ENCODE data around the gene GRIK3. TPM values are rescaled to one million over a fixed set of nuclear protein-coding genes. Genes with fewer than 3 reads are reported as not detected.
"Not testable (repeated sequence)": the region's sequence is repeated elsewhere in the genome, so short reads cannot be mapped to it uniquely, and the experiment has no call there.

The GRIK3 gene
- total and polyA plus RNA-seq, 8 donors, result under 0.01 to 4.9 (median 0.46) TPM; not detected in 1

GRCh38 chr1:36910886-36911540 is 123.3 kb downstream of the GRIK3 start:
- DNase-seq, result no peak
- Histone ChIP-seq H3K4me1 (no peaks in the 10 kb centered on the region), H3K9me3 (peaks cover 0 to 10% (median 4%) of the 10 kb centered on the region in 4 donors), H3K27me3 (peaks cover 0 to 52% (median 0%) of the 10 kb centered on the region in 3 donors), H3K36me3 (no peaks in the 10 kb centered on the region), H3K4me3 (no peak overlapping the region), H3K27ac (no peak overlapping the region)
- 60 to 69% (median 66%) methylated on average over 9 of the region's 9 CpGs for WGBS, 5 donors
- intact Hi-C loops (cut with DNase I; ENCODE audit: low total_unique reads), result no loop called here
- TF ChIP-seq POLR2AphosphoS5 (IDR thresholded peaks at IDR 0.05), result no peak
- no peak for TF ChIP-seq CTCF (IDR thresholded peaks at IDR 0.05)
- TF ChIP-seq POLR2A (IDR thresholded peaks at IDR 0.05), result no peak
- no peak for TF ChIP-seq EP300 (IDR thresholded peaks at IDR 0.05)

GRCh38 chr1:36909946-36910725 is 124.2 kb downstream of the GRIK3 start:
- Histone ChIP-seq H3K36me3 (no peaks in the 10 kb centered on the region), H3K27me3 (peaks cover 0 to 52% (median 0%) of the 10 kb centered on the region in 3 donors), H3K27ac (no peak overlapping the region), H3K4me1 (no peaks in the 10 kb centered on the region), H3K9me3 (peaks cover 0 to 2% (median under 1%) of the 10 kb centered on the region in 4 donors), H3K4me3 (no peak overlapping the region)
- whole genome bisulfite sequencing, 5 donors, result 38 to 50% (median 41%) methylated on average over 10 of the region's 10 CpGs
- intact Hi-C loops (cut with DNase I; ENCODE audit: low total_unique reads), result no loop called here
- no peak for TF ChIP-seq POLR2AphosphoS5 (IDR thresholded peaks at IDR 0.05)
- TF ChIP-seq POLR2A (IDR thresholded peaks at IDR 0.05), result no peak
- no peak for TF ChIP-seq CTCF (IDR thresholded peaks at IDR 0.05)
- TF ChIP-seq EP300 (IDR thresholded peaks at IDR 0.05), result no peak
- no peak for DNase-seq

- H3K4me3 ChIP-seq; H3K27ac ChIP-seq; DNase-seq; intact Hi-C loops (cut with DNase I; ENCODE audit: low total_unique reads); H3K36me3 ChIP-seq; H3K9me3 ChIP-seq; H3K4me1 ChIP-seq: not testable (repeated sequence)
- H3K27me3 ChIP-seq, result peaks cover 0 to 48% (median 0%) of the 10 kb centered on the region in 3 donors
- 74 to 90% (median 85%) methylated on average over 10 of the region's 10 CpGs for WGBS, 5 donors
These were observed 125.0 kb downstream of the GRIK3 start for GRCh38 chr1:36909359-36909758.

- Histone ChIP-seq H3K4me3 (no peak overlapping the region), H3K4me1 (no peaks in the 10 kb centered on the region), H3K27ac (no peak overlapping the region), H3K9me3 (no peaks in the 10 kb centered on the region), H3K27me3 (peaks cover 0 to 38% (median 0%) of the 10 kb centered on the region in 3 donors), H3K36me3 (no peaks in the 10 kb centered on the region)
- TF ChIP-seq EP300 (IDR thresholded peaks at IDR 0.05) (no peak), POLR2A (IDR thresholded peaks at IDR 0.05) (no peak), POLR2AphosphoS5 (IDR thresholded peaks at IDR 0.05) (no peak), CTCF (IDR thresholded peaks at IDR 0.05) (no peak)
- no peak for DNase-seq
- intact Hi-C loops (cut with DNase I; ENCODE audit: low total_unique reads), result no loop called here
- WGBS, 5 donors, result 56 to 77% (median 74%) methylated on average over 3 of the region's 3 CpGs
These were observed 126.2 kb downstream of the GRIK3 start for GRCh38 chr1:36908096-36908495.

Measured in stomach (tissue), 9 donors.